Measurements from ENCODE around the gene ICA1L. TPM values are rescaled to one million over a fixed set of nuclear protein-coding genes. Genes with fewer than 3 reads are reported as not detected.
"Not testable (repeated sequence)": the region's sequence is repeated elsewhere in the genome, so short reads cannot be mapped to it uniquely, and the experiment has no call there.

Gene ICA1L
- total RNA-seq, result 10 to 100 TPM in 2 of 4 donors, 1 to 10 TPM in 2; 3.4 to 14.0 (median 9.9) TPM

- DNase-seq (ENCODE audit: low spot score) (peak; percentile 39), ATAC-seq (ENCODE audit: low FRiP score) (peak; percentile 81)
- no peak for TF ChIP-seq CTCF (IDR thresholded peaks at IDR 0.05)
Observed at GRCh38 chr2:202871300-202872141, at the start of gene ICA1L. ICA1L (minus strand) TSS chr2:202871766; CDS start chr2:202829009, 42,757 bp downstream.

GRCh38 chr2:202918860-202919259 is 47.3 kb upstream of the ICA1L start:
- ATAC-seq (ENCODE audit: low FRiP score), result no peak
- DNase-seq (ENCODE audit: low spot score), result no peak
- no peak for TF ChIP-seq CTCF (IDR thresholded peaks at IDR 0.05)

GRCh38 chr2:202912342-202913201 is 41.0 kb upstream of the ICA1L start:
- not testable (repeated sequence) for DNase-seq (ENCODE audit: low spot score)
- ATAC-seq (ENCODE audit: low FRiP score), result peak; percentile 87

GRCh38 chr2:202911512-202912341 is 40.2 kb upstream of the ICA1L start, which contains the start of the genes CARF and WDR12:
CARF (plus strand) TSS chr2:202912275; CDS start chr2:202941903, 29,628 bp downstream.
WDR12 (minus strand) TSS chr2:202911673; CDS start chr2:202911476, 197 bp downstream.
- no peak for TF ChIP-seq CTCF (IDR thresholded peaks at IDR 0.05)
- DNase-seq (ENCODE audit: low spot score), result peak; percentile 76
- peak; percentile 97 for ATAC-seq (ENCODE audit: low FRiP score)

GRCh38 chr2:202911203-202911511 is 39.6 kb upstream of the ICA1L start:
- no peak for TF ChIP-seq CTCF (IDR thresholded peaks at IDR 0.05)
- ATAC-seq (ENCODE audit: low FRiP score) (no peak), DNase-seq (ENCODE audit: low spot score) (no peak)

- TF ChIP-seq CTCF (IDR thresholded peaks at IDR 0.05), result no peak
- no peak for DNase-seq (ENCODE audit: low spot score)
- ATAC-seq (ENCODE audit: low FRiP score), result no peak
Observed at GRCh38 chr2:202910698-202911097, 39.1 kb upstream of the ICA1L start.

- not testable (repeated sequence) for DNase-seq (ENCODE audit: low spot score); ATAC-seq (ENCODE audit: low FRiP score)
Observed at GRCh38 chr2:202910250-202910649, 38.7 kb upstream of the ICA1L start.
